HG03060 (cell line): Measurements from ENCODE around the gene RCC2.

ENCODE experiments used
- ATAC-seq: cut with Tn5 transposase; IDR thresholded peaks from one replicate; pipeline ENCODE4 v1.9.1; 2021; ENCODE audit warnings: low read depth, moderate number of reproducible peaks; ENCODE audit not compliant: unreplicated experiment

RCC2 gene

DNA sequence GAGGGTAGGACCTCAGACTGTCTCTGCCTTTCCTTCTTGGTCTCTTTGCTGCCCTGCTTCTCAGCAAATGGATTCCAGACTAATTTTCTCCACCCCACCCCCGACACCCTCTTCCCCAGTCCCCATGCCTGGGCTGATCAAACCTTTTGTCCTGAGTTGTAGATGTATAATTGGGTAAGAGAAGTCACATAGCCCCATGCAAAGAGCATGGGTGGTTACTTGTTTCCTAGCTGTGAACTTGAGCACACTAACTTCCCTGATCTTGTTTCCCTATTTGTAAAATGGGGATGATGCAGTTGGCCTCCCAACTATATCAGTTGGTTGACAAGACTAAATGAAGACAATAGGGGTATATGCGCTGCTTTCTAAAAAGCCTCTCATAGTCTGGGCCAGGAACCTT is 58.3 kb downstream of the RCC2 start:
- no peak for ATAC-seq

DNA sequence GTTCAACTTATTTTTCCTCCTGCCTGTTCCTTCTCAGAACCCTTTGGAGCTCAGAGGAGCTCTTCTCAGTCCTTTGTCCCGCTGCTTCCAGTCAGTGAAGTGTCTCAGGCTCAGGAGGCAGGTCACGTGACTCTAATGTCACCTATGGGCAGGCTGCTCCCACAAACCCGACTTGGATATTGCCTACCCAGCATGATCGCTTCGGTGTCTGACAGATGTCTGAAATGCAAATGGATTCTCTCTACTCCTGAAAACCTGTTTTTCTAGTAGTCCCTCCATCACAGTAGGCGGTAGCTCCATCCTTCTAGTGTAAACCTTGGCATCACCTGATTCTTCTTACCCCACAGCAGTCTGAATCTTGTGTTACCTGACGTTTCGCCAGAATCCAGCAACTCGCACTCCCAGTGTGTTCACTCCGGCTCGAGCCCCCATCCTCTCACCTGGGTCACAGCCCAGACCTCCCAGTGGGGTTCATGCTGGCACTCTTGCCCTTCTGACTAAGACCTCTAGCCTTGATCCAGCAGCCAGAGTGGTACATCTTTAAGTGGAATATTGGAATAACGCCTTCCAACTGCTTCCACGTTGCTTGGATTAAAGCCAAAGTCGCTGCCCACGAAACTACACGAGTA is 62.0 kb downstream of the RCC2 start:
- no peak for ATAC-seq

DNA sequence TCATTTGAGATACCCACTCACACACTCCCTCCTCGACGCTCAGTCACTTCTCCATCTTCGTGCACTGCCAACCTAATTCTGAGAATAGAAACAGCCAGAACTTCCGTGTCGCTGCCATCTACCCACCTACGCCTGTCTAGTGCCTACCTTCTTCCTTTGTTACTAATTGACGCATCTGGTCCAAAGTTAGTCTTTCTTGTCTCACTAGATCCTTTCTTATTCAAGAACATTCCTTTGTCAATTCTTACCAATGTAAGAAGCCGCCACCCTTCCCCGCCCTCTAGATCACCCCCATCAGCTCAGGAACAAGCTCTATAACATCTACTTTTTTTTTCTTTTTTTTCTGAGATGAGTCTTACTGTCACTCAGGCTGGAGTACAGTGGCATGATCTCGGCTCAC is 63.8 kb downstream of the RCC2 start:
- ATAC-seq = no peak

DNA sequence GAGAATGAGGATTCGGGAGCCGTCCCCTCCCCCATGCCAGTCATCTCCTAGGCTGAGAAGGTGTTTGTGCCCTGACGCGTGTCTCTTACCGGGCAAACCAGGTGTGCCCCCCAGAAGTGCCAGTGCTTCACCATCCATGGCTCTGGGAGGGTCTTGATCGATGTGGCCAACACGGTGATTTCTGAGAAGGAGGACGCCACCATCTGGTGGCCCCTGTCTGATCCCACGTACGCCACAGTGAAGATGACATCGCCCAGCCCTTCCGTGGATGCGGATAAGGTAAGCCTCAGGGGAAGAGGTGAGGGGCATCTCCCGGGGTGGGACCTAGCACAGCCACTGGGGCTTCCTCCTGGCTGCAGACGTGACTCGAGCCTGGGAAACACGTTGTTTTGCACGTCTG is 66.5 kb downstream of the RCC2 start:
- no peak for ATAC-seq

DNA sequence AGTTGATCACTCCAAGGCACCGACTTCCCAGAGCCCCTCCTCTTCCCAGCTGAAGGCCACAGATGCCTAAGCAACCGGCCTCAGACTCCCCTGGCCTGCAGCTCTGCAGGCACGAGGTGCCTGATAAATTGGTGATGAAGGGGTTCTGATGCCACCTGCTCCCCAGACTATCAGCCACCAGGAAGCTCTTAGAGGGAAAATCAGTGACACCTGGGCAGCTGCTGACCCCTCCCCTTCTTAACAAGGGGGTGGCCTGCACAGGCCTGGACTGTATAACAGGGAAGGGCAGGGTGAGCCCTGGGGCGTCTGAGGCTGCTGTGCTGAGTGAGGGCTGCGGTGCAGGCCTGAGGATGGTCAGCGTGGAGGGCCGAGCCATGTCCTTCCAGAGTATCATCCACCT is 67.6 kb downstream of the RCC2 start, which contains the start of gene PADI6:
PADI6 (plus strand) TSS at position 301 of the 400 bp plus-strand sequence; CDS start at position 351, 50 bp downstream.
- ATAC-seq = no peak

DNA sequence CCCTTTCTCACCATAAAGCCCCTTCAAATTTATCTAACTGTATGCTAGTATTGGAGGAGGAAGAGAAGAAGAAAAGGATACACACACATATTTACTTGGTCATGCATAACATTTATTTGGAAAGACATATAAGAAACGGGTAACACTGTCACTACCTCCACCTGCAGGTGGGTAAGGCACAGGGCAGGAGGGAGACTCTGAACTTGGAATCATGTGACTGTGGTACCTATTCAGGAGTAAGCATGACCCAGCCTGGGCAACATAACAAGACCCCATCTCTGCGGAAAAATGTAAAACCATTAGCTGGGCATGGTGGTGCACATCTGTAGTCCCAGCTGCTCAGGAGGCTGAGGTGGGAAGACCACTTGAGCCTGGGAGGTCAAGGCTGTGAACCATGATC is 68.9 kb downstream of the RCC2 start:
- ATAC-seq = no peak

DNA sequence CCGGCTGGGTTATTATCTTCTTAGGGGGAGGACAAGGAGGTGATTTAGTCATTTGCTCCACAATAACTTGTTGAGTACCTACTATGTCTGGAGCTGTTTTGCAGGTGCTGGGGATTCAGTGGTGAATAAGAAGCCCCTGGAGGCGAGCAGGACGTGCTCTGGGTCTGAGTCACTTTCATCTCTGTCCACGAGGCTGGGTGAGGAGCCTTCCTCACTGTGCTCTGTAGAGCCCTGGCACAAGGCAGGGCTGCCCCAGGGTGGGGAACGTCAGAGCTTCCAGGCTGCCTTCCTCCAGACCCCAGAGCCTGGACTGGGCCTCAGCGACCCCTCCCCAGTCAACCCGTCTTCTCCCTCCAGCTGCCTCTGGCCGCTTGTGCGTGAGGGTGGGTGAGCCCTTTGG is 70.0 kb downstream of the RCC2 start:
- no peak for ATAC-seq

DNA sequence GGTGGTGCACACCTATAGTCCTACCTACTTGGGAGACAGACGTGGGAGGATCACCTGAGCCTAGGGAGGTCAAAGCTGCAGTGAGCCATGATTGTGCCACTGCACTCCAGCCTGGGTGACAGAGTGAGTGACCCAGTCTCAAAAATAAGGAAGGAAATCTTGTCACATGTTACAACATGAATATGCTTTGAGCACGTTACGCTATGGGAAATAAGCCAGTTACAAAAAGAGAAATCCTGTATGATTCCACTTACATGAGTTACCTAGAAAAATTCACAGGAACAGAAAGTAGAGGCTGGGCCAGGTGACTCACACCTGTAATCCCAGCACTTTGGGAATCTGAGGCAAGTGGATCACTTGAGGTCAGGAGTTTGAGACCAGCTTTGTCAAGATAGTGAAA is 74.2 kb downstream of the RCC2 start:
- ATAC-seq = no peak

DNA sequence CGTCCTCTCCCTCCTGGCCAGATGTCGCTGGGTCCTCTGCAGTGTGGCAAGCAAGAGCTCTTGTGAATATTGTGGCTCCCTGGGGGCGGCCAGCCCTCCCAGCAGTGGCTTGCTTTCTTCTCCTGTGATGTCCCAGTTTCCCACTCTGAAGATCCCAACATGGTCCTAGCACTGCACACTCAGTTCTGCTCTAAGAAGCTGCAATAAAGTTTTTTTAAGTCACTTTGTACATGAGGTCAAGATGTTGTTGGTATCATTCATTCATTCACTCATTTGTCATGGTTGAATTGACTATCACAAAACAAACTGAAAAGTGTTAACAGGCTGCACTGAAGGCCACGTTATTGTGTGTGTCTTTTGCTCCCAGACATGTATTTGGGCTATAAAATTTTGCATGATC is 75.7 kb downstream of the RCC2 start:
- no peak for ATAC-seq

DNA sequence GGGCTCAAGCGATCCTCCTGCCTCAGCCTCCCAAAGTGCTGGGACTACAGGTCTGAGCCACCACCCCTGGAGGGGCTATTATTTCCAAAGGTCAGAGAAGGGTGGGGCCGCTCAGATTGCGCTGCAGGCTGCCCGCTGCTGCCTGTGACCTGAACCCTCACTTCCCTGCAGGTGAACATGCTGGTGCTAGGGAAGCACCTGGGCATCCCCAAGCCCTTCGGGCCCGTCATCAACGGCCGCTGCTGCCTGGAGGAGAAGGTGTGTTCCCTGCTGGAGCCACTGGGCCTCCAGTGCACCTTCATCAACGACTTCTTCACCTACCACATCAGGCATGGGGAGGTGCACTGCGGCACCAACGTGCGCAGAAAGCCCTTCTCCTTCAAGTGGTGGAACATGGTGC is 76.1 kb downstream of the RCC2 start:
- ATAC-seq = no peak

DNA sequence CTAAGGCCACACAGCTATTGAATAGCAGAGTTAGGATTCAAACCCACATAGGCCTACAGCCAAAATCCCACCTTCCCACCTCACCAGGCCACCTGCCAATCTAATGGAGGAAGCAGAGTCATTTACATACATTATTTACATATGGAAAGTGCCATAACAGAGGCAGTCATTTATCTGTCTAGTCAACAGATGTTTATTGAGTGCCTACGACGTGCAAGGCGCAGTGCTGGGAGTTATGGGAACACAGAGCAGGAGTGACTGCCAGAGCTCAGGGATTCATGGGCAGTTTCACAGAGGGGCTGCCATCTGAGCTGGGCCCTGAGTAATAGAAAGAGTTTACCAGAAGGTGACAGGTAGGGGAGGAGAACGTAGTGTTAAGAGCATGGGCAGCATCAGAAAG is 77.8 kb downstream of the RCC2 start:
- ATAC-seq = no peak

DNA sequence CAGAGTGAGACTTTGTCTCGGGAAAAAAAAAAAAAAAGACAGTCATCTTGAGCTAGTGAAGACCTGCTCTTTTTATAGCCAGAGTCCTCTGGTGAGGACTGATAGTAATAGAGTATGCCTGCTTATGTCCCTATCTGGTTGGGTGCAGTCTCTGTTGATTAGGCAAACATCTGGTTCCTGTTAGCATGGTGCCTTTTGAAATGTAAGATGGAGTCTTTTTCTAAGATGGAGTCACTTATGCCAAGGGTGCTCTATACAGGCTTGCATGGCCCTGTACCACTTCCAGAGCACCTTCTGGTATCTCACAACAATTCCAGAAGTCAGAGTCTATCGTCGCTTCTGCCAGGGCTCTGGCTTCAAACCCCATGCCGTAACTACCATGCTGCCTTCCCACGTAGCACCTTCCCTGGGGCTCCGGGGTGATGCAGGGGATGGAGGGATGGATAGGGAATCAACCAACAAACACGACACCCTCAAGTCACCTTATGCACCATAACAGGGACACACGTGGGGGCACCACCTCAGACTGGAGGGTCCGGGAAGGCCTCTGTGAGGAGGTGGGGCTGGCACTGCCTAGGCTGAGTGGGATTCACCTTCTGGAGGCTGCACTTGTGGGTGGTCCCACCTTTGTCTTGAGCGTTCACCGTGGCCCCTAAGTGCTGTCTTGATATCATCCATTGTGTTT is 79.1 kb downstream of the RCC2 start:
- ATAC-seq = no peak

DNA sequence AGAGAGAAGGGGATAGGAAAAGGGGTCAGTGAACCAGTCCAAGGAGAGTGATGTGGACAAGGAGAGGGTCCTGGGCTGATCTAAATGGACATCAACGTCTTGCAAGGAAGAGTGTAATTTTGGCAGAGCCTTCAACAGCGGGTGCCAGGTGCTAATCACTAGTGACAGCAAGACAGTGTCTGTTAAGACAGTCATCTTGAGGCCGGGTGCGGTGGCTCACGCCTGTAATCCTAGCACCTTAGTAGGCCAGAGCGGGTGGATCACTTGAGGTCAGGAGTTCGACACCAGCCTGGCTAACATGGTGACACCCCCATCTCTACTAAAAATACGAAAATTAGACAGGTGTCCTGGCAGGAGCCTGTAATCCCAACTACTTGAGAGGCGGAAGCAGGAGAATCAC is 79.7 kb downstream of the RCC2 start:
- ATAC-seq = no peak

DNA sequence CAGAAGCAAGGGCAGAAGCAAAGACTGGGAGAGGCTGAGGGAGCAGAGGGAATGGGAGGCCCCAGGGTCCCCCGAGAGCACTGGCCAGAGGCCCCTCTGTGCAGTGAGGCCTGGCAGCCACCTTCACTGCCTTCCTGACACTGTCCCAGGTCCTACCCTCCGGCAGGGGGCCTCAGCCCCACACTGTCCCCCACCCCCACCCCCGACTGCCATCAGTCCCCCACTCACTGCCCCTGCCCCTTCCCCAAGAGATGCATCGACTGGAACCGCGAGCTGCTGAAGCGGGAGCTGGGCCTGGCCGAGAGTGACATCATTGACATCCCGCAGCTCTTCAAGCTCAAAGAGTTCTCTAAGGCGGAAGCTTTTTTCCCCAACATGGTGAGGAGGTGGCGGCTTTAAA is 80.4 kb downstream of the RCC2 start:
- ATAC-seq = no peak

DNA sequence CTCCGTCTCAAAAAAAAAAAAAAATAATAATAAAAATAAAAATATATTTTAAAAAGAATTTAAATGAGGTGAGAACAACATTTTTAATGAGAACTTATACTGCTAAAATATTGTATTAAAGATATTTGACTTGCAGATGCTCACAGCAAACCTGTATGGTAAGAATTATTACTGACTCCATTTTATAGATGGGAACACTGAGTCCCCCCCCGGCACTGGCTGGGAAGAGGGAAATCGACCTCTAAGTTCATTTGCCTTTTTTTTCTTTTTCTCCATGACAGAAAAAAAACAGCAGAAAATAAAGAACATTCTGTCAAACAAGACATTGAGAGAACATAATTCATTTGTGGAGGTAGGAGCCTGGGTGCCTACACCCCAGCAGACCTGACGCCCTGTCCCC is 80.9 kb downstream of the RCC2 start:
- no peak for ATAC-seq
